IPS DF 4.7 (cell line): Measurements from ENCODE around the gene PIK3R5.
A peak's percentile ranks its signal among the peaks of the same experiment; 100 is the strongest.

Experiments
- DNase-seq: peaks from one replicate; pipeline ENCODE4 v3.0.0-alpha.2; 2013; ENCODE audit warnings: low spot score; ENCODE audit errors: extremely low read depth

The PIK3R5 gene

GRCh38 chr17:8832711-8833352 lies 132.7 kb downstream of the PIK3R5 start:
- DNase-seq: peak; percentile 11

- no peak for DNase-seq
These were observed 134.2 kb downstream of the PIK3R5 start for GRCh38 chr17:8831234-8831849.

GRCh38 chr17:8830141-8830540 lies 135.4 kb downstream of the PIK3R5 start:
- DNase-seq: no peak

GRCh38 chr17:8829036-8829941 lies 136.2 kb downstream of the PIK3R5 start:
- no peak for DNase-seq
